ENCODE data around the gene DLG2.

DLG2 gene

DNA sequence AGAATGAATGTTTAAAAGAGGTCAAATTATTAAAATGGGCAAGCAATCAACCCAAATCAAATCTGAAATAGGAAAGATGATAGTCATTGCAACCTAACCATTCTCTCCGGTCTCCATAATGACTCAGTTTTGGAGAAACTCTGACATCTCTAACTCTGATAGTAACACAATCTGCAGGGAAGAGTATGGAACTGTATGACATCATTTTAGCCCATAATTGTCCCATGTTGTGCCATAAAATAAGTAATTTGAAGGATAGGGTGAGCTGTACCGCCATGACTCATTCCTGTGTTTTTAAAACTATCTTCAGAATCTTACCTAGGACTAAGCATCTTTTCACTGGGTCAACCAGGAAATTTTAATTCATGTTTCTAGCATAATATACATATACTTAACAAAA, 350.8 kb downstream of the DLG2 start:
- TF ChIP-seq, protein P1, sequence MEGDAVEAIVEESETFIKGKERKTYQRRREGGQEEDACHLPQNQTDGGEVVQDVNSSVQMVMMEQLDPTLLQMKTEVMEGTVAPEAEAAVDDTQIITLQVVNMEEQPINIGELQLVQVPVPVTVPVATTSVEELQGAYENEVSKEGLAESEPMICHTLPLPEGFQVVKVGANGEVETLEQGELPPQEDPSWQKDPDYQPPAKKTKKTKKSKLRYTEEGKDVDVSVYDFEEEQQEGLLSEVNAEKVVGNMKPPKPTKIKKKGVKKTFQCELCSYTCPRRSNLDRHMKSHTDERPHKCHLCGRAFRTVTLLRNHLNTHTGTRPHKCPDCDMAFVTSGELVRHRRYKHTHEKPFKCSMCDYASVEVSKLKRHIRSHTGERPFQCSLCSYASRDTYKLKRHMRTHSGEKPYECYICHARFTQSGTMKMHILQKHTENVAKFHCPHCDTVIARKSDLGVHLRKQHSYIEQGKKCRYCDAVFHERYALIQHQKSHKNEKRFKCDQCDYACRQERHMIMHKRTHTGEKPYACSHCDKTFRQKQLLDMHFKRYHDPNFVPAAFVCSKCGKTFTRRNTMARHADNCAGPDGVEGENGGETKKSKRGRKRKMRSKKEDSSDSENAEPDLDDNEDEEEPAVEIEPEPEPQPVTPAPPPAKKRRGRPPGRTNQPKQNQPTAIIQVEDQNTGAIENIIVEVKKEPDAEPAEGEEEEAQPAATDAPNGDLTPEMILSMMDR (IDR thresholded peaks at IDR 0.05), result no peak

GRCh38 chr11:85269109-85269508, 358.0 kb downstream of the DLG2 start:
- TF ChIP-seq, protein P1 (IDR thresholded peaks at IDR 0.05), result no peak

- TF ChIP-seq, protein P1 (IDR thresholded peaks at IDR 0.05), result no peak
Measured at GRCh38 chr11:85266646-85267045, 360.5 kb downstream of the DLG2 start.

DNA sequence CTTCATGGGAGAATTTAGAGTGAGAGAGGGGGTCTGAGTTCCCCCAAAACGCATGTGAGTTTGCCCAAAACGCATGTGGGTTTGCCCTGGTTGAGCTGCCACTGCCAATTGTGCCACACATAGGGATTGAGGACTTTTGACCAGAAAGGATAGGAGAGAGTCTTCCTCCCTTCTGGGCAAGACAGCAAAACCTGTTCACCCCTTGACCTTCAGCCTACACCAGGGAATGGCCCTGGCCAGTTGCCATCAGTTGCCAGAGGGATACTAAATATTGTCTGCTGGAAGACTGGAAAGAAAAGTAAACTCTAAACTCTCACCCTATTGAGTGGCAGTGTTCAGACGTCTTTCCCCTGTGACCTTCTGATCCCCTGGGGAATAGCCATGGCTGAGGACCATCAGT, 363.8 kb downstream of the DLG2 start:
- TF ChIP-seq, protein P1 (IDR thresholded peaks at IDR 0.05), result no peak

GRCh38 chr11:85257837-85258236, 369.3 kb downstream of the DLG2 start:
- TF ChIP-seq, protein P1 (IDR thresholded peaks at IDR 0.05), result no peak

- TF ChIP-seq, protein P1 (IDR thresholded peaks at IDR 0.05), result no peak
Measured at GRCh38 chr11:85256433-85256832, 370.7 kb downstream of the DLG2 start.

- TF ChIP-seq, protein P1 (IDR thresholded peaks at IDR 0.05), result no peak
Measured at GRCh38 chr11:85249482-85249881, 377.7 kb downstream of the DLG2 start.

DNA sequence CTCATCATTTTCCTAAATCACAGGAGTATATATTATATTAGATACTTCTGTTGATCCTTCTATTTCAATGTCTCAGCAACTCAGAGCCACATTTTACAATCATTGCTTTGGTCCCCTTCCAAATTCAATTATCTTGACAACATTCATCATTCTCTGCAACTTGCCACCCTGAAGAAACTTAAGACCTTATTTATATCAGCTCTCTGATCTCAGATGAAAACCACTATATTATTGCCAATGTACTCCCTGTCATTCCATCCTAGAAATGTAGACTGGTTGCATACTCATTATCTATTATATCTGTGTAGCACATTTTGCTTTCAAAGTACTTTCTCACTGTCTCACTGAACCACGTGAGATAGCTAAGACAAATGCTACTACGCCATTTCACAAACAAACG, 379.3 kb downstream of the DLG2 start:
- TF ChIP-seq, protein P1 (IDR thresholded peaks at IDR 0.05), result no peak

Measured in LNCAP (cell line).